Activated CD4-positive, alpha-beta T cell treated with anti-CD3 and anti-CD28 coated beads for 1 hour (primary cell): ENCODE measurements around the gene CFAP299.
"Not testable (repeated sequence)": the region's sequence is repeated elsewhere in the genome, so short reads cannot be mapped to it uniquely, and the experiment has no call there.

Experiments used
- DNase-seq: peaks from one replicate; pipeline ENCODE4 v3.0.0-alpha.2; 2020

The CFAP299 gene

GRCh38 chr4:80393246-80393969, 57.9 kb downstream of the CFAP299 start:
- DNase-seq: no peak

- DNase-seq: no peak
Measured at GRCh38 chr4:80393970-80394250, 58.4 kb downstream of the CFAP299 start.

DNA sequence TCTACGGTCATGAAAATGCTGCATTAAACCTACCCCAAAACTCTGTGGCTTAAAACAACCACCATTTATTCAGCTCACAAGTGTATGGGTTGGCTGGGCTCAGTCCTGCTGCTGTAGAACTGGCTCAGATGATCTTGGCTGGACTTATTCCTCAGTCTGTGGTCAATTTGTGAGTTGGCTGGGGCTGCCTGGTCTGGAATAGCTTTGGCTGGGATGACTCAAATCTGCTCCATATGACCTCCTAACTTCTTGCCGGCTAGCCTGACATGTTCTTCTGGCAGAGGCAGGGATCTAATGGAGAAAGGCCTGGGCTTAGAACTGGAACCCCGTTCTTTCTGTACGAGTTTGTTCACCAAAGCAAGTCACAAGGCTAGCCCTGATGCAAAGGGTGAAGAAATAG, 71.7 kb downstream of the CFAP299 start:
- DNase-seq: no peak

GRCh38 chr4:80409809-80410208, 74.3 kb downstream of the CFAP299 start:
- no peak for DNase-seq

DNA sequence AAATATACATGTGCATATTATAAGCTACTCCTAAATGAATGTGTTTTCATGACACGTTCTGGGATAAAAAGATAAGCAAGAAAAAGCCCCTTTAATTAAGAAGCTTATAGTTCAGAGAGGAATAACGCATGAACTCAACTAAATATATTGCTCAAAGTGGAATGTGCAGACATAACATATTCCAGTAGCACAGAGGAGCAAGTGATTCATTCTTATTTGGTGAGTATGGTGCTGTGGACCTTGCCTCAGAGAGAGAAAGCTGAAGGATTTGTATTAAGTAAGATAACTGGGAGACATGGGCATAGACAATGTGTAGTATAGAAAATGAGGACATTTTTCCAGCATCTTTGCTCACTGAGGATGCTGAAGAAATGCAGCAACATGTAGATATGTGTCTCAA, 76.8 kb downstream of the CFAP299 start:
- DNase-seq: no peak

GRCh38 chr4:80413086-80413485, 77.6 kb downstream of the CFAP299 start:
- DNase-seq: no peak

DNA sequence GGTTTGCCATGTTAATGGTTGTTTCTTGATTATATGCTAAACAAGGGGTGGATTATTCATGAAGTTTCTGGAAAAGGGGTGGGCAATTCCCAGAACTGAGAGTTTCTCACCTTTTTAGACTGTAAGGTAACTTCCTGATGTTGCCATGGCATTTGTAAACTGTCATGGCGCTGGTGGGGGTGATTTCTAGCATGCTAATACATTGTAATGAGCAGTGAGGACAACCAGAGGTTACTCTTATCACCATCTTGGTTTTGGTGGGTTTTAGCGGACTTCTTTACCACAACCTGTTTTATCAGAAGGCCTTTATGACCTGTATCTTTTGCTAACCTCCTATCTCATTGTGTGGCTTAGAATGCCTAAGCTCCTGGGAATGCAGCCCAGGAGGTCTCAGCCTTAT, 81.5 kb downstream of the CFAP299 start:
- DNase-seq: no peak

- no peak for DNase-seq
Measured at GRCh38 chr4:80419946-80420345, 84.4 kb downstream of the CFAP299 start.

DNA sequence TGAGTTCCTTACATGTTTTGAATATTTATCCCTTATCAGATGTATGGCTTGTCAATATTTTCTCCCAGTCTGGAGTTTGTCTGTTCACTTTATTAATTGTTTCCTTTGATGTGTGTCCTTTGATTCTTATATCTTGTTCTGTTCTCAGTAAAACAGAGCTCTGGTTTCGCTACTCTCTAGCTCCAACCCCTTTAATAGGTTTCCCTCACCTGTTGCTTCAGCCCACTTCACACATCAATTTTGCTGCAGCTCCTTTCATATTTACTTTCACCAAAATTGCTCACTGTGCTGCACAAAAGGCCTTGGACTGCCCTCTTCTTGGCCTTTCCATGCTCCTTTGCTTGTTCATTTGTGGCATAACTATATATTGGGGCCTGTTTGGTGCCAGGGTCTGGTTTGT, 85.1 kb downstream of the CFAP299 start:
- no peak for DNase-seq

GRCh38 chr4:80422727-80423404, 87.3 kb downstream of the CFAP299 start:
- DNase-seq: no peak

- DNase-seq: no peak
Measured at GRCh38 chr4:80423553-80424224, 88.2 kb downstream of the CFAP299 start.

DNA sequence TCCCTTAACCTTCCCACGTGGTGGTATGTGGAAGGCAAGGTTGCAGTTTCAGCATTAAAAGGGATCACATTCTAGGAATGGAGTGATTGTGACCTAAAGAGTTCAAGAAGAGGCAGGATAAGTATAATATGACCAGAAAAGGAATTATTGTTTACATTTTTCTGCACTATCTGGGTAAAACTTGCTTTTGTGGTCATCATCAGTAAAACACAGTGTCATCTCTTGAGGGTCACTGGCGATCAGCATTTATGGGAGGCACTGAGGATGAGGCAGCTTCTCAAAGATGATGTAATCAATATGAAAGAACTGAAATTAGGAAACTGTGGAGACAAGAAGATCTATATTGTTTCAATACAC, 88.7 kb downstream of the CFAP299 start:
- no peak for DNase-seq

GRCh38 chr4:80425124-80426100, 89.9 kb downstream of the CFAP299 start:
- DNase-seq: no peak

DNA sequence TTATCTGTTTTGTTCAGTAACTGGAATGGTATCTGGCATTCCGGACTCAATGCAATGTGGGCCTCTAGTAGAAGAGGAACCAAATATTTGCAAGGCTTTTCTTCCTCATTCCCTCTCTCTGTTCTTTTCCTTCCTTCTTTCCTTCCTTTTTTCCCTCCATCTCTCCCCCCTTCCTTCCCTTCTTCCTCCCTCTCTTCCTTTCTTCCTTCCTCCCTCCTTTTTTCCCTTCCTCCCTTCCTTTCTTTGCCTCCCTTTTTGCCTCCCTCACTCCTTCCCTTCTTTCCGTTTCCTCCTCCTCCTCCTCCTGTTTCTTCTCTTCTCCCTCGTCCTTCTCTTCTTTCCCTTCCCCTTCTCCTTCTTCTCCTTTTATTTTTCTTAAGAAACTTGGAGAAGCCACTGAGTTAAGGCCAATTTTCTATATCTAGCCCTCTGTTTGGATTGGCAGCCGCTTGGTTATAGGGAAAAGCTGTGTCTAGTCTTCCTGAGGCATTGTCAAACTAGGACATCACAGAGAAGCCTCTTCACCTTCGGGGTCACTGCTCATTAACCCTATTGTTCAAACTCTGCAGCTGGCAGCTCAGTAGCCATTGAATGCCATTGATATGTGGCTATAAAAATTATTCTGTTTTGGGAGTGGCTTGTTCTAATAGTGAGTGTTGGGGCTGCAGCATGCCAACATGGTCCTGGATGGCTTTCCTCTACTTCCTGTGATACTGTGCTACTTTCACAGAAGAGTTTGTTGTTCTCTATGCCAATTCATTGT, 95.9 kb downstream of the CFAP299 start:
- DNase-seq: no peak

DNA sequence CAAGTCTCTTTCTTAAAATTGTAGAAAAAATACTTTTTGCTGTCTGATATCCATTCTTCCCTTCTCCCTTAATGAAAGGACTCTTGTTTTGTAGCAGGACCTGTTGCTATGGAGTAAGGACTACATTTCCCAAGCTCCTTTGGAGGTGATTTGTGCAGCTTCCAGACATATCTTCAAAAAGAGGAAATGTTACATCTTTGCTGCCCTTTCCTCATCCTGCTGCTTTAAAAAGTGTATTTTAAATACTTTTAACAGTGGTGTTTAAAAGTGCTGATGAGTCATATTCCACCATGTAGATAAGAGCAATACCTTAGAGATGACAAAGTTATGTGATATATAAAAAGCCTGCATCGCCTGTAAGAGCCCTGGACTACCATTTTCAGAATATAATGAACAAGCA, 98.7 kb downstream of the CFAP299 start:
- no peak for DNase-seq

DNA sequence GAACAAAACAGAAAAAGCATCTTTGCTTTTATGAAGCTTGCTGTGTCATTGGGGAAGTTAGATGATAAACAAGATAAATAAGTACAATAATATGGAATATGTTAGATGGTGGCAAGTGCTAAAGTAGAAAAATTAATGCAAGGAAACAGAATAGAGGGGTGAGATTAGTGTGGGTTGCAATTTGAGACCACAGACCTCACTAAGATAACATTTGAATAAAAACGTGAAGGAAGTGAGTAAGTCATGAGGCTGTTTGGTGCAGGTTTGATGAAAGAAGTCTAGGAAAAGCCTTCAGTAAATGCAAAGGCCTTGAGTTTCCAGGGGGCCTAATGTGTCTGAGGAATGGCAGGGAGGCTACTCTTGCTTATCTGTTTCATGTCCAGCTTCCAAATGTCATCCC, 102.5 kb downstream of the CFAP299 start:
- DNase-seq: no peak

DNA sequence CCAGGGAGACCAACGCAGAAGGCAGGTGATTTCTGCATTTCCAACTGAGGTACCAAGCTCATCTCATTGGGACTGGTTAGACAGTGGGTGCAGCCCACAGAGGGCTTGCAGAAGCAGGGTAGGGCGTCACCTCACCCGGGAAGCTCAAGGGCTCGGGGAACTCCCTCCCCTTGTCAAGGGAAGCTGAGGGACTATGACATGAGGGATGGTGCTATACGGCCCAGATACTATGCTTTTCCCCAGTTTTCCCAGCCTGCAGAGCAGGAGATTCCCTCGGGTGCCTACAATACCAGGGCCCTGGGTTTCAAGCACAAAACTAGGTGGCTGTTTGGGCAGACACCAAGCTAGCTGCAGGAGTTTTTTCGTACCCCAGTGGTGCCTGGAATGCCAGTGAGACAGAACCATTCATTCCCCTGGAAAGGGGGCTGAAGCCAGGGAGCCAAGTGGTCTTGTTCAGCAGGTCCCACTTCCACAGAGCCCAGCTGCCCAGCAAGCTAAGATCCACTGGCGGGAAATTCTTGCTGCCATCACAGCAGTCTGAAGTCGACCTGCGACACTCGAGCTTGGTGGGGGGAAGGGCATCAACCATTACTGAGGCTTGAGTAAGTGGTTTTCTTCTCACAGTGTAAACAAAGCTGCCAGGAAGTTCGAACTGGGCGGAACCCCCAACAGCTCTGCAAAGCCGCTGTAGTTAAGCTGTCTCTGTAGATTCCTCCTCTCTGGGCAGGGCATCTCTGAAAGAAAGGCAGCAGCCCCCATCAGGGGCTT, 103.9 kb downstream of the CFAP299 start:
- DNase-seq: not testable (repeated sequence)

- no peak for DNase-seq
Measured at GRCh38 chr4:80446248-80446647, 110.7 kb downstream of the CFAP299 start.

DNA sequence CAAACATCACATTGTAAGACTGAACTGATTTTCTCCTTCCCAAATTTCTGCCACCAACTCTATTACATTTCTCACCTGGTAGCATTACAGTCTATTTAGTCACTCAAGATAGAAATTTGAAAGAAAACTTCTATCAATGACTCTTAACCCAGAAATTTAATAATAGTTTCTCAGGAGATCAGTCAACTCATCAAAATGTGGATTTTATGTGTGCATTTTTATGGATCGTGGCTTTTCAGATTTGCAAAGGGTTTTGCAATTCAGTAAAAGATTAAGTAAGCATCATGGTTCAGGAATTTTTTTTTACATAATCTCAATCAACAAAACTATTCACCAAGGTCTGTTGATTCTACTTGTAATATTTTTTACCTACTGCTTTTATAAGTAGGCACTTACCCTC, 111.1 kb downstream of the CFAP299 start:
- DNase-seq: no peak

GRCh38 chr4:80447493-80447892, 112.0 kb downstream of the CFAP299 start:
- DNase-seq: no peak

GRCh38 chr4:80448056-80448455, 112.5 kb downstream of the CFAP299 start:
- no peak for DNase-seq

DNA sequence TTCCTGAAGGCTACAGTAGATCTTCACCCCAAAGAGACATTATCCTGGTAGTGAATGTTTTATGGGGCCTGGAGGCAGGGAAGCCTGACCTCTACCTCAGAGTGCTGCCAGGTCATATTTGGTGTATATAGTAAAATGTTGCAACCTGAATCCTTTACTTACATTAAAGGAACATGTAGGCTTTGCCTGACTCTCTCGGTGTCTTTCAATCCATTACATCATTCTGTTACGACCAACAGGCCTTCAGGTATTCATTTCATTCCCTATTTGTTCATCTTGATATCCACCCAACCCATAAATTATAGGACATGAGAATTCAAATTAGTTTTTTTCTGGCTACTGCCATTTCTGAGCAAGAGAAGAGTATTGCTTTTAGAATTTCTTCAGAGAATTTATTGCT, 116.5 kb downstream of the CFAP299 start:
- no peak for DNase-seq
